Suprapubic skin (tissue), 4 donors: Measurements from ENCODE around the gene GAGE1. TPM values are rescaled to one million over a fixed set of nuclear protein-coding genes. Genes with fewer than 3 reads are reported as not detected.

Source experiments
- DNase-seq, 2 donors: peaks; one replicate each; pipeline ENCODE4 v3.0.0-alpha.2; 2019; ENCODE audit warnings: low spot score in 2 of 2
- H3K27ac ChIP-seq: fragments of 200-600 bp; sonication (generic); one replicate; pipeline ENCODE4 v1.5.1; 2019
- H3K27me3 ChIP-seq: fragments of 200-600 bp; sonication (generic); one replicate; pipeline ENCODE4 v1.5.1; 2019
- H3K36me3 ChIP-seq: fragments of 200-600 bp; sonication (generic); one replicate; pipeline ENCODE4 v1.5.1; 2019
- H3K4me1 ChIP-seq: fragments of 200-600 bp; sonication (generic); one replicate; pipeline ENCODE4 v1.5.1; 2019
- H3K4me3 ChIP-seq: fragments of 200-600 bp; sonication (generic); one replicate; pipeline ENCODE4 v1.5.1; 2019; ENCODE audit warnings: mild to moderate bottlenecking
- H3K9me3 ChIP-seq: fragments of 200-600 bp; sonication (generic); one replicate; pipeline ENCODE4 v1.5.1; 2019
- CTCF ChIP-seq, 2 donors: fragments of 200-600 bp in 1 of 2; fragments of 450-650 bp in 1 of 2; sonication (generic) in 1 of 2; IDR thresholded peaks; one replicate each; pipeline ENCODE4 v1.5.1; 2016 to 2019; ENCODE audit warnings: antibody characterized with exemption in 2 of 2, mild to moderate bottlenecking in 1 of 2, moderate library complexity in 1 of 2
- EP300 ChIP-seq: sonication (generic); formaldehyde crosslinking; IDR thresholded peaks from one replicate; pipeline ENCODE4 v1.6.1; 2017; ENCODE audit warnings: antibody characterized with exemption
- POLR2A ChIP-seq, 2 donors: fragments of 450-650 bp; IDR thresholded peaks; one replicate each; pipeline ENCODE4 v1.6.1; 2017; ENCODE audit warnings: antibody characterized with exemption in 2 of 2, mild to moderate bottlenecking in 2 of 2, moderate library complexity in 2 of 2
- POLR2AphosphoS5 ChIP-seq, 3 donors: sonication (generic); formaldehyde crosslinking; IDR thresholded peaks; one replicate each; pipeline ENCODE4 v1.6.1; 2017; ENCODE audit warnings: antibody characterized with exemption in 3 of 3
- WGBS: methylation state at CpG from one replicate; pipeline ENCODE4 v1.1.5; 2018; 5-methylcytosine and 5-hydroxymethylcytosine counted together
- total RNA-seq, 4 donors: library from RNA; depleted of rRNA; stranded (reverse); fragments of >200 nt; gene quantifications; one replicate each; pipeline ENCODE4 v1.1.0, GENCODE V29; 2016

GAGE1 gene
- total RNA-seq, 4 donors from 2014 or later, result not detected

- no peaks in the 10 kb centered on the region for H3K4me1 ChIP-seq
- no peaks in the 10 kb centered on the region for H3K36me3 ChIP-seq
- H3K9me3 ChIP-seq, result no peaks in the 10 kb centered on the region
- H3K27ac ChIP-seq, result no peak overlapping the region
- H3K4me3 ChIP-seq, result no peak overlapping the region
- H3K27me3 ChIP-seq, result no peaks in the 10 kb centered on the region
- WGBS, result 73% methylated on average over 7 of the region's 7 CpGs
- no peak for TF ChIP-seq EP300
- TF ChIP-seq POLR2AphosphoS5 (IDR thresholded peaks at IDR 0.05), result no peak
- no peak for TF ChIP-seq CTCF (IDR thresholded peaks at IDR 0.05)
- no peak for TF ChIP-seq POLR2A (IDR thresholded peaks at IDR 0.05)
- DNase-seq, result no peak
Observed at GRCh38 chrX:49610718-49611310, 12.0 kb downstream of the GAGE1 start.

- WGBS, result 87% methylated on average over 2 of the region's 2 CpGs
- no peak for DNase-seq
- no peak for TF ChIP-seq POLR2AphosphoS5 (IDR thresholded peaks at IDR 0.05)
- TF ChIP-seq POLR2A (IDR thresholded peaks at IDR 0.05), result no peak
- TF ChIP-seq EP300, result no peak
- no peak for TF ChIP-seq CTCF (IDR thresholded peaks at IDR 0.05)
Observed at GRCh38 chrX:49618574-49618973, 19.8 kb downstream of the GAGE1 start.

GRCh38 chrX:49627086-49627777 lies 28.4 kb downstream of the GAGE1 start:
- no peak overlapping the region for H3K4me3 ChIP-seq
- TF ChIP-seq POLR2A (IDR thresholded peaks at IDR 0.05) (no peak), CTCF (IDR thresholded peaks at IDR 0.05) (no peak), EP300 (no peak), POLR2AphosphoS5 (IDR thresholded peaks at IDR 0.05) (no peak)
- H3K36me3 ChIP-seq, result no peaks in the 10 kb centered on the region
- H3K27me3 ChIP-seq, result no peaks in the 10 kb centered on the region
- 69% methylated on average over 33 of the region's 33 CpGs for WGBS
- DNase-seq, result no peak
- no peaks in the 10 kb centered on the region for H3K4me1 ChIP-seq
- no peaks in the 10 kb centered on the region for H3K9me3 ChIP-seq
- H3K27ac ChIP-seq, result no peak overlapping the region

More at GRCh38 chrX:49618574-49618973, 19.8 kb downstream of the GAGE1 start:
- Histone ChIP-seq H3K4me1 (no peaks in the 10 kb centered on the region), H3K36me3 (no peaks in the 10 kb centered on the region), H3K9me3 (no peaks in the 10 kb centered on the region), H3K27ac (no peak overlapping the region), H3K4me3 (no peak overlapping the region), H3K27me3 (no peaks in the 10 kb centered on the region)

GRCh38 chrX:49644991-49645637 lies 46.3 kb downstream of the GAGE1 start:
- no peak overlapping the region for H3K4me3 ChIP-seq
- H3K9me3 ChIP-seq, result no peaks in the 10 kb centered on the region
- no peak for TF ChIP-seq CTCF (IDR thresholded peaks at IDR 0.05)
- TF ChIP-seq POLR2AphosphoS5 (IDR thresholded peaks at IDR 0.05), result no peak
- TF ChIP-seq POLR2A (IDR thresholded peaks at IDR 0.05), result no peak
- TF ChIP-seq EP300, result no peak
- no peak overlapping the region for H3K27ac ChIP-seq
- no peak for DNase-seq
- 70% methylated on average over 5 of the region's 8 CpGs for WGBS
- H3K27me3 ChIP-seq, result no peaks in the 10 kb centered on the region
- H3K36me3 ChIP-seq, result no peaks in the 10 kb centered on the region
- H3K4me1 ChIP-seq, result no peaks in the 10 kb centered on the region

GRCh38 chrX:49656533-49656932 lies 57.7 kb downstream of the GAGE1 start:
- no peaks in the 10 kb centered on the region for H3K9me3 ChIP-seq
- H3K27me3 ChIP-seq, result no peaks in the 10 kb centered on the region
- H3K4me1 ChIP-seq, result no peaks in the 10 kb centered on the region
- TF ChIP-seq EP300, result no peak
- no peak for TF ChIP-seq POLR2AphosphoS5 (IDR thresholded peaks at IDR 0.05)
- 74% methylated on average over 3 of the region's 3 CpGs for WGBS
- no peak for DNase-seq
- H3K4me3 ChIP-seq, result no peak overlapping the region
- H3K36me3 ChIP-seq, result no peaks in the 10 kb centered on the region
- no peak overlapping the region for H3K27ac ChIP-seq

Other genes with a start within 250 kb of the GAGE1 start
- gene GAGE12C, start 66.8 kb upstream of the GAGE1 start, total RNA-seq, result not detected
- not detected for gene GAGE12D, start 57.3 kb upstream of the GAGE1 start, total RNA-seq
- not detected for gene GAGE12E, start 47.7 kb upstream of the GAGE1 start, total RNA-seq
- gene GAGE12F, start 38.2 kb upstream of the GAGE1 start, total RNA-seq, result not detected
- not detected for gene GAGE12G, start 28.6 kb upstream of the GAGE1 start, total RNA-seq
- gene GAGE12H, start 19.1 kb upstream of the GAGE1 start, total RNA-seq, result not detected
- not detected for gene GAGE2A, start 9.5 kb upstream of the GAGE1 start, total RNA-seq
- gene PAGE1, start 97.0 kb downstream of the GAGE1 start, total RNA-seq, result not detected
- gene PAGE4, start 230.3 kb downstream of the GAGE1 start, total RNA-seq, result not detected